Hepatocyte (in vitro differentiated cells): ENCODE results near the gene GSG1.

Experiments used
- CTCF ChIP-seq: fragments of 200-600 bp; sonication (generic); IDR thresholded peaks from 2 replicates; pipeline ENCODE4 v1.5.1; 2016; ENCODE audit warnings: antibody characterized with exemption, mild to moderate bottlenecking; ENCODE audit not compliant: poor library complexity
- EZH2 ChIP-seq: fragments of 200-600 bp; sonication (generic); IDR thresholded peaks from 2 replicates; pipeline ENCODE4 v1.6.1; 2016; ENCODE audit warnings: antibody characterized with exemption, mild to moderate bottlenecking, borderline replicate concordance
- EZH2phosphoT487 ChIP-seq: fragments of 200-600 bp; sonication (generic); IDR thresholded peaks from one replicate; pipeline ENCODE4 v1.6.1; 2018; ENCODE audit warnings: antibody characterized with exemption, mild to moderate bottlenecking, low read depth, moderate library complexity; ENCODE audit not compliant: unreplicated experiment, severe bottlenecking

GRCh38 chr12:13104409-13104808 lies 942 bp upstream of the GSG1 start:
- TF ChIP-seq CTCF (no peak), EZH2 (no peak), EZH2phosphoT487 (no peak)
